ENCODE results near the gene C6orf141. TPM values are rescaled to one million over a fixed set of nuclear protein-coding genes. Genes with fewer than 3 reads are reported as not detected.

The C6orf141 gene
- total RNA-seq, 2 donors from 2014 or later, result not detected

- DNase-seq (ENCODE audit: low spot score), result no peak
- Mint-ChIP-seq H3K36me3 (no peaks in the 10 kb centered on the region), H3K27me3 (peaks cover 0 to 4% of the 10 kb centered on the region in 2 donors), H3K4me1 (ENCODE audit: low read depth in 2 of 2) (no peaks in the 10 kb centered on the region), H3K9me3 (no peaks in the 10 kb centered on the region), H3K4me3 (no peak overlapping the region), H3K27ac (no peak overlapping the region)
- no peak for ATAC-seq
These were observed 25.9 kb upstream of the C6orf141 start for GRCh38 chr6:49524541-49524940.

- no peaks in the 10 kb centered on the region for H3K36me3 Mint-ChIP-seq
- no peaks in the 10 kb centered on the region for H3K9me3 Mint-ChIP-seq
- H3K27ac Mint-ChIP-seq, result no peak overlapping the region
- peak in 1 of 2 donors; percentile 28 for ATAC-seq
- H3K4me3 Mint-ChIP-seq, result no peak overlapping the region
- H3K27me3 Mint-ChIP-seq, result peaks cover 0 to 5% of the 10 kb centered on the region in 2 donors
- H3K4me1 Mint-ChIP-seq (ENCODE audit: low read depth in 2 of 2), result no peaks in the 10 kb centered on the region
- DNase-seq (ENCODE audit: low spot score), result no peak
These were observed 23.9 kb upstream of the C6orf141 start for GRCh38 chr6:49526598-49526997.

- no peak for DNase-seq (ENCODE audit: low spot score)
- no peak overlapping the region for H3K4me3 Mint-ChIP-seq
- no peaks in the 10 kb centered on the region for H3K9me3 Mint-ChIP-seq
- peaks cover 7 to 10% of the 10 kb centered on the region in 2 donors for H3K27me3 Mint-ChIP-seq
- no peaks in the 10 kb centered on the region for H3K36me3 Mint-ChIP-seq
- H3K4me1 Mint-ChIP-seq (ENCODE audit: low read depth in 2 of 2), result no peaks in the 10 kb centered on the region
- no peak for ATAC-seq
- H3K27ac Mint-ChIP-seq, result no peak overlapping the region
These were observed 23.1 kb upstream of the C6orf141 start for GRCh38 chr6:49527320-49527719.

GRCh38 chr6:49528571-49528970 lies 21.9 kb upstream of the C6orf141 start:
- no peak for DNase-seq (ENCODE audit: low spot score)
- Mint-ChIP-seq H3K4me1 (ENCODE audit: low read depth in 2 of 2) (no peaks in the 10 kb centered on the region), H3K36me3 (no peaks in the 10 kb centered on the region), H3K4me3 (no peak overlapping the region), H3K9me3 (no peaks in the 10 kb centered on the region), H3K27me3 (peaks cover 7 to 10% of the 10 kb centered on the region in 2 donors), H3K27ac (no peak overlapping the region)
- ATAC-seq, result no peak

GRCh38 chr6:49530141-49530776 lies 20.2 kb upstream of the C6orf141 start:
- Mint-ChIP-seq H3K4me3 (no peak overlapping the region), H3K4me1 (ENCODE audit: low read depth in 2 of 2) (no peaks in the 10 kb centered on the region), H3K36me3 (no peaks in the 10 kb centered on the region), H3K27me3 (peaks cover 7 to 10% of the 10 kb centered on the region in 2 donors), H3K27ac (no peak overlapping the region), H3K9me3 (no peaks in the 10 kb centered on the region)
- ATAC-seq (no peak), DNase-seq (ENCODE audit: low spot score) (no peak)

GRCh38 chr6:49531774-49532569 lies 18.5 kb upstream of the C6orf141 start:
- DNase-seq (ENCODE audit: low spot score) (no peak), ATAC-seq (no peak)
- Mint-ChIP-seq H3K27ac (no peak overlapping the region), H3K36me3 (no peaks in the 10 kb centered on the region), H3K9me3 (no peaks in the 10 kb centered on the region), H3K27me3 (peaks cover 7 to 10% of the 10 kb centered on the region in 2 donors), H3K4me3 (no peak overlapping the region), H3K4me1 (ENCODE audit: low read depth in 2 of 2) (no peaks in the 10 kb centered on the region)

GRCh38 chr6:49535795-49536194 lies 14.7 kb upstream of the C6orf141 start:
- Mint-ChIP-seq H3K9me3 (no peaks in the 10 kb centered on the region), H3K4me1 (ENCODE audit: low read depth in 2 of 2) (no peaks in the 10 kb centered on the region), H3K36me3 (no peaks in the 10 kb centered on the region), H3K4me3 (no peak overlapping the region), H3K27ac (no peak overlapping the region), H3K27me3 (peaks cover 7 to 9% of the 10 kb centered on the region in 2 donors)
- no peak for DNase-seq (ENCODE audit: low spot score)
- ATAC-seq, result no peak

- H3K27ac Mint-ChIP-seq, result no peak overlapping the region
- DNase-seq (ENCODE audit: low spot score), result no peak
- no peak for ATAC-seq
These were observed 11.4 kb upstream of the C6orf141 start for GRCh38 chr6:49539102-49539501.

GRCh38 chr6:49540614-49541013 lies 9.9 kb upstream of the C6orf141 start:
- Mint-ChIP-seq H3K27me3 (peaks cover 0 to 2% of the 10 kb centered on the region in 2 donors), H3K36me3 (no peaks in the 10 kb centered on the region), H3K9me3 (no peaks in the 10 kb centered on the region), H3K27ac (no peak overlapping the region), H3K4me1 (ENCODE audit: low read depth in 2 of 2) (no peaks in the 10 kb centered on the region), H3K4me3 (no peak overlapping the region)
- ATAC-seq (no peak), DNase-seq (ENCODE audit: low spot score) (no peak)

More at GRCh38 chr6:49539102-49539501, 11.4 kb upstream of the C6orf141 start:
- Mint-ChIP-seq H3K9me3 (no peaks in the 10 kb centered on the region), H3K27me3 (peaks cover 0 to 2% of the 10 kb centered on the region in 2 donors), H3K36me3 (no peaks in the 10 kb centered on the region), H3K4me3 (no peak overlapping the region), H3K4me1 (ENCODE audit: low read depth in 2 of 2) (no peaks in the 10 kb centered on the region)

- DNase-seq (ENCODE audit: low spot score) (no peak), ATAC-seq (no peak)
- Mint-ChIP-seq H3K36me3 (no peaks in the 10 kb centered on the region), H3K4me3 (no peak overlapping the region), H3K27me3 (peaks cover 0 to 2% of the 10 kb centered on the region in 2 donors), H3K27ac (no peak overlapping the region), H3K9me3 (no peaks in the 10 kb centered on the region), H3K4me1 (ENCODE audit: low read depth in 2 of 2) (no peaks in the 10 kb centered on the region)
These were observed 9.2 kb upstream of the C6orf141 start for GRCh38 chr6:49541210-49541724.

- Mint-ChIP-seq H3K27ac (no peak overlapping the region), H3K4me1 (ENCODE audit: low read depth in 2 of 2) (no peaks in the 10 kb centered on the region), H3K4me3 (no peak overlapping the region), H3K27me3 (peaks cover 0 to 2% of the 10 kb centered on the region in 2 donors), H3K36me3 (no peaks in the 10 kb centered on the region), H3K9me3 (no peaks in the 10 kb centered on the region)
- no peak for ATAC-seq
- no peak for DNase-seq (ENCODE audit: low spot score)
These were observed 8.5 kb upstream of the C6orf141 start for GRCh38 chr6:49541936-49542335.

GRCh38 chr6:49543087-49543858 lies 7.2 kb upstream of the C6orf141 start:
- Mint-ChIP-seq H3K27ac (no peak overlapping the region), H3K4me3 (no peak overlapping the region), H3K4me1 (ENCODE audit: low read depth in 2 of 2) (no peaks in the 10 kb centered on the region), H3K36me3 (no peaks in the 10 kb centered on the region), H3K27me3 (peaks cover 0 to 2% of the 10 kb centered on the region in 2 donors), H3K9me3 (no peaks in the 10 kb centered on the region)
- no peak for ATAC-seq
- no peak for DNase-seq (ENCODE audit: low spot score)

GRCh38 chr6:49546331-49546730 lies 4.1 kb upstream of the C6orf141 start:
- DNase-seq (ENCODE audit: low spot score) (no peak), ATAC-seq (no peak)
- H3K4me1 Mint-ChIP-seq (ENCODE audit: low read depth in 2 of 2), result peaks cover 9 to 10% of the 10 kb centered on the region in 2 donors
- no peaks in the 10 kb centered on the region for H3K9me3 Mint-ChIP-seq
- H3K36me3 Mint-ChIP-seq, result no peaks in the 10 kb centered on the region
- H3K4me3 Mint-ChIP-seq, result no peak overlapping the region
- H3K27ac Mint-ChIP-seq, result no peak overlapping the region
- H3K27me3 Mint-ChIP-seq, result peaks cover 8 to 9% of the 10 kb centered on the region in 2 donors
